GM21528 (cell line): ENCODE results near the gene DCLRE1C.
"Not testable (repeated sequence)": the region's sequence is repeated elsewhere in the genome, so short reads cannot be mapped to it uniquely, and the experiment has no call there.

ENCODE experiments used
- ATAC-seq: cut with Tn5 transposase; IDR thresholded peaks from one replicate; pipeline ENCODE4 v1.9.1; 2021; ENCODE audit warnings: mild to moderate bottlenecking, moderate library complexity; ENCODE audit not compliant: unreplicated experiment, low FRiP score

The DCLRE1C gene

DNA sequence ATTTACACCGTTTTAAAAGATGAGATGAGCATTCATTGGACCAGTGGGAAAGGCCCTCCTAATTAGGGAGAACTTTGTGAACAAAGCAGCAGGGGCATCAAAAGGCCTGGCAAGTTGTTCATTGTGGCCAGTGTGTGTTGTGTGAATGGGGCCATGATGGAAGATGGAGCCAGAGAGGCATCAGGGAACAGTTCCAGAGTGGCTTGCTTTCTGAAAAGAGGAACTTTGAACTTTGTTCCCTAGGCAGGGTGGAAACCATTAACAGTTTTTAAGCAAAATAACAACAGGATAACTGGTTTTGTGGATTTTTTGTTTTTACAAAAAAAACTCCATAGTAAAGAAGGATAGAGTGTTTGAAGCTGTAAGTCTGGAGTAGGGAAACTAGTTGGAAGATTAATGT lies 62.7 kb downstream of the DCLRE1C start:
- ATAC-seq = no peak

DNA sequence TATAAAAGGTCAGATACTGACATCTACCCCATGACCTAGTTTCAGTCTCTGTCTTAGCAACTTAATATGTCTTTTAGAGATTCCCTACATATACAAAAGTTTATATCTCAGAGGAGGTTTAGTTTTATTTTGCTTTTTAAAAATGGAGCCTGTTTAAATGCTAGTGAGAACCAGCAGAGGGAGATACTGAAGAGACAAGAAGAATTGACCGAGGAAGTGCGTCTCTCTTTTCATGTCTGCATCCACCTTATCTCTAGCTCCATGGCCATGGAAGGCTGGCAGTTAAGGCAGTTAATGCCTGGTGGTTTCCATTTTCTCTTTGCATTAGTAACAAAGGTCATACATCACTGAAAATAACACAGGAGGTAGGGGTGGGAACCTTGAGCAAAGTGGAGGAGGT lies 64.6 kb downstream of the DCLRE1C start:
- no peak for ATAC-seq

GRCh38 chr10:14884082-14884481 lies 69.8 kb downstream of the DCLRE1C start:
- ATAC-seq = no peak

GRCh38 chr10:14880229-14880628 lies 73.7 kb downstream of the DCLRE1C start:
- no peak for ATAC-seq

GRCh38 chr10:14879928-14880193 lies 74.0 kb downstream of the DCLRE1C start:
- no peak for ATAC-seq

DNA sequence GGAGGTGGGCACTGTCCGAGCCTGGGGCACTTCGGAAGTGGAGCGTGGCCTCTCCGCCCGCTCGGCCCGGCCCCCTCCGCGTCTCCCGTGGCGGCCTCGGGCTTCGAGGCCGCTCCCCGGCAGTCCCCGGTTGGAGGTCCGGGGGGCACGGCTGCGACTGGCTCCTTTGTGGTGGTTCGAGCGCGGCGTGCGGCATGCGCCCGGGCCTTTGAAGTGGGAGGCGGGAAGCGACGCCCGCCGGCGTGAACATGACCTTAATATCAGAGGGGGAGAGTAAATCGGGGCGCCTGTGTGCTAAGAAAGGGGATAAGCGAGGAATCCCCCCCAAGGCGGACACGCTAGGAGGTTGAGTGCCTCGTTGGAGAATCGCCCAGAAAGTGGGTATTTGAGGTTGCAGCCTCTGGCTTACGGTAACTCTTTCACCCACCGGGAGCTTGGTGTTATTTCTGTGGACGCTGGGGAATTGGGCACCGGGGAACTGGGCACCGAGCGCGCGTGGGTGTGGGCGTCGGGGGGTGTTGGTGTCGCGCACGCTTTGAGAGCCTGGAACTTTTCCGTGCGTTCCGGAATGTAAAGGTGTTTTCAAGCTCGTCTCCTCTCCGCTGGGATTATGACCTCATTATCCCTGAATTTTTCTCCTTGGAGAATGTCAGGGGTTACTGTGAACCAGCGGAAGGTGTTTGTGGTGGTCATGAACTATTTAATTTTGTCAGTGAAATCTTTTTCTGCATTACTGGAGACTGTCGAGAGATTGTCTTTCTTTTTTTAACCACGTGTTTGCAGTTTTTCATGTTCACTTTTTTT lies 74.6 kb downstream of the DCLRE1C start:
- peak; percentile 33 for ATAC-seq

DNA sequence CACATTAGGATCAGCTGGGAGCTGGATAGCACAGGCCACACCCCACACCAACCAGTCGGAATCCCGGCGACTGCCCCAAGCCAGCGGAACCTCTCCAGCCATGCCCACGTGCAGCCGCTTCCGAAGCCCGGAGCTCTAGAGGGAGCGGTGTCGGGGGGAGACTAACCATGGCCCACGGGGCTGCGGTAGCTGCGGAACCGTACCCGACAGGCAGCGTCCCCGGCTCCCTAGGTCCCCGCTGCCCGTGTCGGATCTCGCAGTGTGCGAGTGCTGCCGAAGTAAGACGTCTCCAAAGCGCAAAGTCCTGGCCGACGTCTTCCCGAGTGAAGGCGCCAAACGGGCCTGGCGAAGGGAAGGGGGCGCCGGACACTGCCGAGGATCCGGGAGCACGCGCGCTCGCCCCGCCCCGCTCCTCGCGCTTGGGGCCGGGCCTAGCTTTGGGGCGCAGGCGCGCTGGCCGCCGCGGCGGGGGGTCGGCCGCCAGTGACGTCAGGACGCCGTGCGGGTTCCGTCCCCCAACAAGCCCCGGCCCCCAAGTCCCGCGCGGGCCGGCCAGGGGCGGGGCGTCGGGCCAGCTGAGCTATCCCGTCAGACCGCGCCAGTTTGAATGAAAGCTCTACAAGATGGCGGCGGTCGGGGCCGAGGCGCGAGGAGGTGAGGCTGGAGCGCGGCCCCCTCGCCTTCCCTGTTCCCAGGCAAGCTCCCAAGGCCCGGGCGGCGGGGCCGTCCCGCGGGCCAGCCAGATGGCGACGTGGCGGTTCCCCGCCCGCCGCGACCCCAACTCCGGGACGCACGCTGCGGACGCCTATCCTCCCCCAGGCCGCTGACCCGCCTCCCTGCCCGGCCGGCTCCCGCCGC lies 75.4 kb downstream of the DCLRE1C start, which contains the start of gene SUV39H2:
Gene SUV39H2, plus strand, starts transcription at position 601 of the 858 bp plus-strand sequence. Its CDS starts 23 bp downstream, at position 624.
- ATAC-seq = peak; percentile 94

DNA sequence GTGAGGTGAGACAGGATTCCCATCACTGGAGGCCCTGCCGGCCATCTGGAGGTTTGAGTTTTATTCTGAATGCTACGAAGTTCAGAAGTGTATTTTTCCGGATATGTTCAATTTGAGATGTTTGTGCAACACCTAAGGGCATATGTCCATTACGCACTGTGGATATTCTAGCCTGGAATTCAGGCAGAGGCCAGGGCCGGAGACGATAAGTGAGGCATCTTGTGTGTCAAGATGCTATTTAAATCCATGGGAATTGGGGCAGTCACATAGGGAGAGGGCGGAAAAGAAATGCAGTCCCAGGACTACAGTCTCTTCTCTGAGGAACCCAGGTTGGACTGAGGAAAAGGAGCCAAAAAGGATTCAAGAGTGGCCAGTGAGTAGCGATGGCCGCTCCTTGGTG lies 77.1 kb downstream of the DCLRE1C start:
- ATAC-seq = no peak

DNA sequence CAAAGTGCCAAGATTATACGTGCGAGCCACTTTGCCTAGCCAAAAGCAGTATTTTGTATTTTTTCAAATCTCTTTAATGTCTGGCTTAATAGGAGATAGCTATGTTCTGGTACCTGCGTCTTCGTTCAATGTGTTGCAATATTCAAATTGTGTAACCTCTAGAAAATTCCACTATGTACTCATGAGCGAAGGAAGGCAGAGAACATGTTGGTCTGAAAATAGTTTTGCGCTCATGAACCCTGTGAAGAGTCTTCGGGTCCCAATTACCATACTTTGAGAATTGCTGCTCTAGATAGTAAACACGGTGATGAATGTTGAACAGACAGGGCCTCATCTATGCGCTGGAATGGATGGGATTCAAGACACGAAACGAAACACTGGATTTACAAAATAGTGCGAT lies 78.0 kb downstream of the DCLRE1C start:
- no peak for ATAC-seq

DNA sequence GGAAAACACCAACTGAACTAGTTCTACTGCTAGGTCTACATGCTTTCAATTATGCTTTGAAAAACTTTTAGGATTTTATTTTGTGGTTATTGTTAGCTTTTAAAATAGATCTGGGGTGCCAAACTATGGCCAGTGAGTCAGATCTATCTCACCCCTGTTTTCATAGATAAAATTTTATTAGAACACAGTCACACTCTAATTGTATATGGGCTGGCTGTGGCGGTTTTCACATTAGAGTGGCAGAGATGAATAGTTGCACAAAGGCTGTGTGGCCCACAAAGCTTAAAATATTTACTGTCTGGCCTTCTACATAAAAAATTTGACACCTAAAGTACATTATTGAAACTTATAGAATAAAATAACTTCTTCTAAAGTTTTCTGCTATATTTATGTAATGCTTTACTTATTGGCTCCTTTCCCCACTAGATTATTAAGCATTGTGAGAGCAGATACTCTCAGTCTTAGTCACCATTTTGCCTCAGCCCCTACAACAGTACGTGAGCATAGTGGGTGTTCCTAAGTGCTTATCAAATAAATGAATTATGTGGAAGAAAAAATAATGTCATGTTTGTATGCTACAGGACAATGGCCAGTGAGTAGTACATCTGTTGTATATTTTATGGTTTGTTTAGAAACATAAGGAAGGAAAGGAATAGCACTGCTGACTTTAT lies 80.7 kb downstream of the DCLRE1C start:
- no peak for ATAC-seq

DNA sequence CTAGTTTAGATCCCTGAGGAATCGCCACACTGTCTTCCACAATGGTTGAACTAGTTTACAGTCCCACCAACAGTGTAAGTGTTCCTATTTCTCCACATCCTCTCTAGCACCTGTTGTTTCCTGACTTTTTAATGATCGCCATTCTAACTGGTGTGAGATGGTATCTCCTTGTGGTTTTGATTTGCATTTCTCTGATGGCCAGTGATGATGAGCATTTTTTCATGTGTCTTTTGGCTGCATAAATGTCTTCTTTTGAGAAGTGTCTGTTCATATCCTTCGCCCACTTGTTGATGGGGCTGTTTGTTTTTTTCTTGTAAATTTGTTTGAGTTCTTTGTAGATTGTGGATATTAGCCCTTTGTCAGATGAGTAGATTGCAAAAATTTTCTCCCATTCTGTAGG lies 89.0 kb downstream of the DCLRE1C start:
- not testable (repeated sequence) for ATAC-seq

DNA sequence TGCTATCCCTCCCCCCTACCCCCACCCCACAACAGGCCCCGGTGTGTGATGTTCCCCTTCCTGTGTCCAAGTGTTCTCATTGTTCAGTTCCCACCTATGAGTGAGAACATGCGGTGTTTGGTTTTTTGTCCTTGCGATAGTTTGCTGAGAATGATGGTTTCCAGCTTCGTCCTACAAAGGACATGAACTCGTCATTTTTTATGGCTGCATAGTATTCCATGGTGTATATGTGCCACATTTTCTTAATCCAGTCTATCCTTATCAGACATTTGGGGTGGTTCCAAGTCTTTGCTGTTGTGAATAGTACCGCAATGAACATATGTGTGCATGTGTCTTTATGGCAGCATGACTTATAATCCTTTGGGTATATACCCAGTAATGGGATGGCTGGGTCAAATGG lies 89.4 kb downstream of the DCLRE1C start:
- not testable (repeated sequence) for ATAC-seq

DNA sequence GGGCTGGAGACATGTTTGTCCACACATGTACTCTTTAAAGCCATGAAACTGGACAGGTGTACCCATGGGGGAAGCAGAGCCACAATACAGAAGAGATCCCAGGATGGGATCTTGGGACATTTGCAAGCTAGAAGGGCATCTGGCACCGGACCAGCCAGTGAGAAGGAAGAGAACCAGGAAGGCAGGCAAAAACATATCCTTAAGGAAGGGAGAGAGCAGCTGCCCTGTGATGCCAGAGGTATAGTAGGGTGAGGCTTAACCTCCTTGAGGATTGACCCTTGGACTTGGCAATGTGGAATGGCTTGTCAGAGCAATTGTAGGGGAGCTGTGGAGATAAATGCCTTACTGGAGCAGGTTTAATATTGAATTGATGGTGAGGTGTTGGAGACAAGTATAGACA lies 93.1 kb downstream of the DCLRE1C start:
- ATAC-seq = no peak

DNA sequence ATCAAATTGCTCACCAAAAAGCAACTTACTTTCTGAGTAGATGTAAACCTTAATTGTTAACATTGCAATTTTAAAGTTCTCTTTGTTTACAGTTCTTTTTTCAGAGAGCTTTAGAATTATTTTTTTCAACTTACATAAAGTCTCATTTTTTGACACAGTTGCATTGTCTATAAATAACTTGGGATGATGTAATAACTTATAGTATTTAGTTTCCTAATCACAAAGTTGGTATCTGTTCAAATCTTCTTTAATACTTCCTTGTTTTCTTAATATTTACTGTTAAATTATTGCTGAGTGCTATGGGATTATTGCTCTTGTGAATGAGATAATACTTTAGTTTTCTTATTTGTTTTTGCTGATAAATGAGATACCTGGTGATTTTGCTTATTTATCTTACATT lies 94.1 kb downstream of the DCLRE1C start:
- ATAC-seq = no peak

DNA sequence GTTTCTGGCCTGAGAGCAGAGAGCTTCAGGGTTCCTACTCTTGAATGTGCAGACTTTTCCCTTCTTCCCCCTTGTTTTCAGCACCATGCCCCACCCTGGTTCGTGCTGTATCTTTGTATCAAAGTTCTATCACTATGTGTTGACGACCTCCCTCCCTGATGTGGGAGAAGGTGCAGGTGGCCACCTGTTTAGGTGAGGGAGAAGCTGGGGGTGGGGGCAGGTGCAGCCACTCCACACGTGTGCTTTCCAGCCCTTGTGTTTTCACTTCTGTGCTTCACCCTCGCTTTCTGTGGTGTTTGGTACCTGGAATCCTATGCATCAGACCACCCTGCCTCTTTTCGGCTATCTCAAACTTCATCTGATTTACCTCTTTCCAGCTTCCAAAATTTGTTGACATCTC lies 94.9 kb downstream of the DCLRE1C start:
- no peak for ATAC-seq

DNA sequence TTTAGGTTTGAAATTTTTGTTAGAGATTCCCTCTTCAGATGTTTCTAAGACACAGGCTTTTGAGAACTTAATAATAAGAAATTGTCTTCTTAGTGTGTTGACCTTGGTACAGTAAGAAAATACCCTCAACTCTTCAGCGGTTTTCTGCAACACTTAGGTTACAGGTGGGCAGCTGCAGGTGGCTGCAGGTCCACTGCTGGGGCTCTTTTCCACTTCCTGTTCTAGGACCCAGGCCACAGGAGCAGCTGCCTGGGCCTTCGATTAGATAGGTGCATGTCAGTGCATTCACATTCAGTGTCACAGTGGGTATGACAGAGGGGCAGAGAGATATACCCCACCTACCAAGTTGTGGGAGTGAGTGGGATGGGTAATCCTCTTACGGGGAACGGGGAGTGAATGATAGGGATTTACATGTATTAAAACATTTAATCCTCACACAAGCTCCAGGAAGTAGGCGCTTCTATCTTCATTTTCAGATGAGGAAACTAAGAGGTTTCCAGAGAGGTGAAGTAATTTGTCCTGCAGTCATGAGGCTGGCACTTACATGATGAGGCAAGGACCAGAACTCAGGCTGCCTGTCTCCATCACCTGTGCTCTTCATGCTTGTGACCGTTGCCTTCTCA lies 95.4 kb downstream of the DCLRE1C start:
- ATAC-seq = no peak

GRCh38 chr10:14855453-14855852 lies 98.4 kb downstream of the DCLRE1C start:
- ATAC-seq = no peak

DNA sequence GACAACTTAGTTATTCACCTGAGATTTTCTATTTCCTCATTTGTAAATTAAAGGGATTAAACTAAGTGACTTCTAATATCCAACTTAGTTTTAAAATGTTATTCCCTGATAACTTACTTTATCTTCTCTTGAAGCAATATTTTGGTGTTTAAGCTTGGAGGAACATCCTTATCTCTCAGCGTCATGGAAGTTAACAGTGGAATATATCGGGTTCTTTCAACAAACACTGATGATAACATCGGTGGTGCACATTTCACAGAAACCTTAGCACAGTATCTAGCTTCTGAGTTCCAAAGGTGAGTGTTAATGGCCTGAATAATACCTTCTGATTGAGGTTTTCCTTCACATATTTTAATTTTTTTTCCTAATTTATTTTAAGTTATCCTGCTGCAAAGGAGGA lies 101.7 kb downstream of the DCLRE1C start:
- ATAC-seq = no peak
